ENCODE results near the gene NOTCH2. TPM values are rescaled to one million over a fixed set of nuclear protein-coding genes. Genes with fewer than 3 reads are reported as not detected.

NOTCH2 gene
- total RNA-seq, 8 experiments from 2014 or later = 10.1 to 70.6 (median 28.8) TPM

DNA sequence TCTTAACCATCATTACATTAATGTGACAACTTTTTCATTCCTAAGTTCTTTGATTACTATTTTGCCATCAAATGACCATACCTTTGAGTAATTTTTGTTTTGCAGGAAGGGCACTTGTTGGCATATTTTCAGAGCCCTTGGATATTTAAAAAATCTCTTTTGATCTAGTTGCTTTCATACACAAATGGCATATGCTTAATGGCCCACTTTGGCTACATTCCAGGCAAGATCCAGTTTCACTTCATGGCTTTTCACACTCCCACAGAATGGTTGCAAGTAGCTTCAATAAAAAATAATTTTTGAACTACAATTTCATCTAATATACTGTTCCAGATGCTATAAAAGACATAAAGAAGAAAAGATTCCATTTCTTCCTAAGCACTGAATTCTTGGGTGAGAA lies 191.3 kb downstream of the NOTCH2 start:
- in situ Hi-C loops (cut with MboI; ENCODE audit: low pct_unique_long_range_greater_than_20kb in 2 of 9, low sequenced_read_pairs in 9 of 9, unreplicated experiment in 9 of 9) = no loop called here
- no peak overlapping the region for H3K4me3 ChIP-seq
- ATAC-seq (replicated peaks in 6 of 8) = no peak
- peaks cover 4 to 5% of the 10 kb centered on the region in 2 donors for H3K4me1 ChIP-seq (replicated peaks in 1 of 2)
- H3K27ac ChIP-seq = no peak overlapping the region

DNA sequence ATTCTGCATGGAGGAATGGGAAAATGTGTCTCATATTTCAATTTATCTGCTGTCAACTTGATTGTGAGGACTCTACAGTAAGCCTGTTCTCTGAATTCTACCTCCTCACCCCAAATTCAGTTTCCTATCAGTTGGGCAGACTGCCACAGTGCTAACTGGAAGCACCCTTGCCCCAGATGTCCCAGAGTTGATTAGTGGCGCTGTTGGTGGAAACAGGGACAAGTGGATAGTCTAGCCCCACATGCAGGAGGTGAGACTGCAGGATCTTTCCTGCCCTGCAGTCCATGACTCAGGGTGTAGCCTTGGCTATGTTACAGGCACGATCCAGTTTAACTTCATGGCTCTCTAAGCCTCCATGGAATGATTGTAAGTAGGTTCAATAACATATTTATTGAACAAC lies 195.3 kb downstream of the NOTCH2 start:
- Histone ChIP-seq H3K4me1 (replicated peaks in 1 of 2) (peaks cover 0 to 5% of the 10 kb centered on the region in 2 donors), H3K4me3 (no peak overlapping the region), H3K27ac (no peak overlapping the region)
- 50 to 90% (median 70%) methylated on average over 1 to 2 of the region's 2 CpGs; no CpG with 5 or more reads in 3 of the 10 experiments for WGBS, 10 experiments
- no peak for ATAC-seq (replicated peaks in 6 of 8)
- in situ Hi-C loops (cut with MboI; ENCODE audit: low pct_unique_long_range_greater_than_20kb in 2 of 9, low sequenced_read_pairs in 9 of 9, unreplicated experiment in 9 of 9) = no loop called here

DNA sequence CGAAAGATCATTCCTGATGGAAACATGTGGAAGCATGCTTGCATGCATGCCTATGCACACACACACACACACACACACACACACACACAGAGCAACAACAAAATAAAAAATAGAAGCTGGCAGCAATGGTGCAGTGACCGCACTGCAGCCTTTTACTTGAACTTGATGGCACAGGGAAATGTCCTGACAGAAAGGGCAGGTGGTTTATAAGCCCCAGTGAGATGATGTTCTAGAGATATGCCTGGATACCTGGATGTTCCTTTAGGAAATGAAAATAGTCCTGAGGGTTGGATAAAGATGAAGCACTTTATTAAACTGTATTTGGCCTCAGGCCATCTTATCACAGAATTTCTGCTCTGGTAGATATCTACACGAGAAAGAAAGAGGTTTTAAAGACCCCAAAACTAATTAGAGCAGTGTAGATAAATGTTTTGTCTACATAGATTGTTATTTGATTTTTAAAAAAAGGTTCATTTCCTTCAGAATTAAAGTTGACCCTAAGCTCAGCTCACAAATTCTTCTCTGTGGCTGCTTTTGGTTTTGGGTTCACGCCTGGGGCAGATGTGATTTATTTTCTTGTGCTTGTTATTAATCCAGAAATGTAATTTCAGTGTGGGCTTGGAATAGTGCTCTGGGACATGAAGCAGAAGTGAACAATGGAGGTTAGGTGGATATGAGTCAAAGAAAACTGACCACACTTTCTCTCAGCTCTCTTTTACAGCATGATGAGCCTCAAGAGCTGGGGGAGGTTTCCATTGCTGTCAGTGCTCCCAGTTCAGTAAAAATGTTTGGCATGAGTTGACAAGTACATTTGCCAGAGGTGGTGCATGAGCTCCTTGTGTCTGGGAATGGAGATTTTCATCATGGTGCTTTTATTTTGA lies 196.1 kb downstream of the NOTCH2 start:
- ATAC-seq (replicated peaks in 6 of 8) = peak in 1 of 8 experiments; percentile 42
- in situ Hi-C loops (cut with MboI; ENCODE audit: low pct_unique_long_range_greater_than_20kb in 2 of 9, low sequenced_read_pairs in 9 of 9, unreplicated experiment in 9 of 9) = no loop called here

DNA sequence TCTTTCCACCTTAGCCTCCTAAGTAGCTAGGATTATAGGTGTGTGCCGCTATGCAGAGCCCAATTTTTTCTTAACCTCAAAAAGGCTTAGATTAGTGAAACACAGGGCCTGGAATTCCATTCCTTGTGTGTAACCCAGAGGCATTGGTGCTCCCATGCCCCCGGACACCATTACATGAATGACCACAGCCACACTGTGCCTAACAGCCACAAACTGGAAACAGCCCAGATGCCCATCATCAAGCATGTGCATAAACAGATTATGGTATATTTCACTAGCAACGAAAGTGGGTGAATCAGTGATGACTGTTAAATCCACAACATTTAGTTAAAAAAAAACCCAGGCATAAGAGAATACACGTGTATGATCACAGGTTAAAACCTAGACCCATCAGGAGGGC lies 197.6 kb downstream of the NOTCH2 start:
- Histone ChIP-seq H3K4me1 (replicated peaks in 1 of 2) (peaks cover 0 to 5% of the 10 kb centered on the region in 2 donors), H3K27ac (no peak overlapping the region), H3K4me3 (no peak overlapping the region)
- ATAC-seq (replicated peaks in 6 of 8) = no peak
- 33 to 100% (median 93%) methylated on average over 1 to 4 of the region's 4 CpGs; no CpG with 5 or more reads in 1 of the 10 experiments for WGBS, 10 experiments
- in situ Hi-C loops (cut with MboI; ENCODE audit: low pct_unique_long_range_greater_than_20kb in 2 of 9, low sequenced_read_pairs in 9 of 9, unreplicated experiment in 9 of 9) = no loop called here

More for the DNA sequence above, 196.1 kb downstream of the NOTCH2 start:
- no peak overlapping the region for H3K27ac ChIP-seq
- H3K4me3 ChIP-seq = no peak overlapping the region
- H3K4me1 ChIP-seq (replicated peaks in 1 of 2) = peaks cover 0 to 5% of the 10 kb centered on the region in 2 donors
- WGBS, 10 experiments = 17 to 88% (median 65%) methylated on average over 1 to 4 of the region's 4 CpGs; no CpG with 5 or more reads in 1 of the 10 experiments

DNA sequence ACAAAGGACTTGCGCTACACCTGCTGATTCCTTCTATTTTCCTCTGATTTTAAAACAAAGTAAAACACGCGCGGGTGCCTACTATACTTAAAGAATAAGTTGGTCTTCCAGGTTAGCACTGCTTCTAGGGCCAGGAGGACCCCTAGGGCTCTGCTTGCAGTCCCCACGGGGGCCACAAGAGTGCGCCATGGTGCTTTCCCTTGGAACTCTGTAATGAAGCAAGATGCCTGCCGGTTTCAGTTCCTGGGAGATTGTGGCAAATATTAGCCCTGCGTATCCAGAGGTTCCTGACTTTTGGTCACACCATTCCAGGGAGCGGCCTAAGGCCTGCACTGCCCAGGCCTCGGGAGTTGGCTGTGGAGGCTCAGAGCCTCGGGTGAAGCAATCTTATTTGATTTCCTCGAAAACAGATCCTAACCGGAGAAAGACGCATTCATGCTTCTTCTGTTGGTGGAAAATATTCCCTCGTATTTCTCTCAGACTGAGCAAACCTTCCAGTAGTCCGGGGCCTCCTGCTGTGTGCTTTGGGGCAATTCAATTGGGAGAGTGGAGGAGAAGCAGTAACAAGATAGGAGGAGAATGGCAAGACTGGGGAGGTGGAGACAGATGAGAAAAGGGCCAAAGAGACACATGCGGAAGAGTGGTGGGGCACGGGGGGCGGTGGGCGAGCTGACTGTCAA lies 198.4 kb downstream of the NOTCH2 start:
- ATAC-seq (replicated peaks in 6 of 8) = peak; percentile 77 to 99 (median 87)
- WGBS, 10 experiments = 0 to 55% (median 30%) methylated on average over 2 to 20 of the region's 20 CpGs; no CpG with 5 or more reads in 1 of the 10 experiments
- Histone ChIP-seq H3K4me1 (replicated peaks in 1 of 2) (peaks cover 0 to 5% of the 10 kb centered on the region in 2 donors), H3K4me3 (no peak overlapping the region), H3K27ac (no peak overlapping the region)
- in situ Hi-C loops (cut with MboI; ENCODE audit: low pct_unique_long_range_greater_than_20kb in 2 of 9, low sequenced_read_pairs in 9 of 9, unreplicated experiment in 9 of 9) = no loop called here

DNA sequence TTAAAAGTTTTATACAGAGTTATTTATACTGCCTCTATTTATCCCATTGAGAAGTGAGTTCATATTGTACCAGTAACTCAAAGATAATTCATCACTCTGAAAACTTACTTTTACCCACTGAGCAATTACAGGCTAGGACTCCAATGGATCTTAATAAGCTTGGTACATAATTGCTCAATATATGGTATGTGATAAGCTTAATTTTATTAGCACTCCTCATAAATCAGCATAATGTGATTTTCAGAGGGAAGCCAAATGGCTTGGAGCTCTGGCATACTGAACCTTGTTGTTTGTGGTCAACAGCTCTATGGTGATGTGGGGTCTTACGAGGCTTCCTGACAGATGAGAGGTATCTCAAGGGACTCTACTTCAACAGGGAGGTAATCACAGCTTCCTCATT lies 199.5 kb downstream of the NOTCH2 start:
- peak in 1 of 8 experiments; percentile 52 for ATAC-seq (replicated peaks in 6 of 8)
- no peak overlapping the region for H3K27ac ChIP-seq
- WGBS, 10 experiments = 0 to 100% (median 100%) methylated on average over 1 of the region's 1 CpG; no CpG with 5 or more reads in 5 of the 10 experiments
- H3K4me1 ChIP-seq (replicated peaks in 1 of 2) = peaks cover 0 to 5% of the 10 kb centered on the region in 2 donors
- H3K4me3 ChIP-seq = no peak overlapping the region
- in situ Hi-C loops (cut with MboI; ENCODE audit: low pct_unique_long_range_greater_than_20kb in 2 of 9, low sequenced_read_pairs in 9 of 9, unreplicated experiment in 9 of 9) = no loop called here

DNA sequence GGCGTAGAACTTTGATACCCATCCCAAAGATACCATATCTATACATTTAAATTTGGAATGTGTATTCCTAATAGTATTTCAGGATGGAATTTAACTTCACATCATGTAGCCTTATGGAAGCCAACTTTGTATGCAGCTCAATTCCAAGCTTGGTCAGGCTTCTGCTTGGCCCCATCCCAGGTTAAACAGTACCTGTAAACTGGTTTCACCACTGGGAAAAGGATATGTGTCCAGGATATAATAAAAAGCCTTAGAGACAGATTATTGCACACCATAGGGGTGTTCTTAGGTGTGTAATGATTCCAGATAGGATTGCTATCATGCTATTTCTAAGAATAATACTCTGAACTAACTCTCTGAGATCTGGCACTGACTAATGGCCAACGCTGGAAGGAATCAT lies 201.3 kb downstream of the NOTCH2 start:
- Histone ChIP-seq H3K4me3 (no peak overlapping the region), H3K27ac (no peak overlapping the region), H3K4me1 (replicated peaks in 1 of 2) (no peaks in the 10 kb centered on the region)
- in situ Hi-C loops (cut with MboI; ENCODE audit: low pct_unique_long_range_greater_than_20kb in 2 of 9, low sequenced_read_pairs in 9 of 9, unreplicated experiment in 9 of 9) = no loop called here
- WGBS, 10 experiments = 17 to 100% (median 78%) methylated on average over 1 to 2 of the region's 2 CpGs; no CpG with 5 or more reads in 2 of the 10 experiments
- ATAC-seq (replicated peaks in 6 of 8) = no peak

DNA sequence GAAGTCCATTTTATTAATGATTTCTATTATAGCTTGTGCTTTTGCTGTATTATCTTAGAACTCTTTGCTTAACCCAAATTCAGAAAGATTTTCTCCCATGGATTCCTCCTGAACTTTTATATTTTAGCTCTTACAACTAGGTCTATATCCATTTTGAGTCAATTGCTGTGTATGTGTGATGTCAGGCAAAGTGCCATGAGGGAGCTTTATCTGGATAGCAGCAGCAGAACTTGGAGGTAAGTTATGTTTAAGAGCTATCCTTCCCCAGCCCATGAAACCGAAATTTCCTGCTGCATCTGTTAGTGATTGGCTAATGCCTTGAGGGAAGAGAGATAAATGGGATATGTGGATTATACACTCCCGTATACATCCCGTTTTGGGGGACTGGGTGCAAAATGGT lies 203.0 kb downstream of the NOTCH2 start:
- Histone ChIP-seq H3K4me1 (replicated peaks in 1 of 2) (no peaks in the 10 kb centered on the region), H3K4me3 (no peak overlapping the region), H3K27ac (no peak overlapping the region)
- WGBS, 10 experiments = 8 to 92% (median 69%) methylated on average over 2 to 3 of the region's 3 CpGs; no CpG with 5 or more reads in 3 of the 10 experiments
- ATAC-seq (replicated peaks in 6 of 8) = no peak
- in situ Hi-C loops (cut with MboI; ENCODE audit: low pct_unique_long_range_greater_than_20kb in 2 of 9, low sequenced_read_pairs in 9 of 9, unreplicated experiment in 9 of 9) = no loop called here

DNA sequence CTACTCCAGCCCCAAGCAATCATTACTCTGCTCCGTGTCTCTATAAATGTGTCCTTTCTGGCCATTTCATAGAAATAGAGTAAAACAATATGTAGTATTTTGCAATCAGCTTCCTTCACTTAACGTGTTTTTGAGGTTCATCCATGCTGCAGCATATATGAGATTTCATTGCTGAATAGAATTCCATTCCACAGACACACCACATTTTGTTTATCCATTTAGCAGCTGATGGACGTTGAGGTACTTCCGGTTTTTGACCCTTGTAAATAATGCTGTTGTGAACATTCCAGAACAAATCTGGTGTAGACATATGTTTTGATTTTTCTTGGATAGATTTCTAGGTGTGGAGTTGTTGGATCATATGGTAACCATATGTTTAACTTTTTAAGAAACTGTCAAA lies 203.8 kb downstream of the NOTCH2 start:
- 0 to 100% (median 57%) methylated on average over 1 to 4 of the region's 4 CpGs for WGBS, 10 experiments
- H3K27ac ChIP-seq = no peak overlapping the region
- in situ Hi-C loops (cut with MboI; ENCODE audit: low pct_unique_long_range_greater_than_20kb in 2 of 9, low sequenced_read_pairs in 9 of 9, unreplicated experiment in 9 of 9) = no loop called here
- no peaks in the 10 kb centered on the region for H3K4me1 ChIP-seq (replicated peaks in 1 of 2)
- no peak for ATAC-seq (replicated peaks in 6 of 8)
- no peak overlapping the region for H3K4me3 ChIP-seq

DNA sequence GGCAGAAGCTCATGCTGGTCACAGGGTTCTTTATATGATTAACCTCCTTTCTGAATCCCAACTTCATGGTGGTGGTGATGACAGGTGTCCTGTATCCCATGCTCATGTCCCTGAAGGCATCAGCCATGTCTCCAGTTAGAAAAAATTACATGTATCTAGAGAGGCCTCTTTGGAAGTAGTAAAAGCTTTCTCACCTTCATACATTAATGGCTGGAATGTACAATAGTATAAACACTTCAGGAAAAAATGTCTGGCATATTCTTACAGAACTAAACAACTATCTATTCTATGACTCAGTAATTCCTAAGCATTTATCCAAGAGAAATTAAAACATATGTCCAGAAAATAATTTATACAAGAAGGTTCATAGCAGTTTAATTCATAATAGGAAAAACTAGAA lies 207.2 kb downstream of the NOTCH2 start:
- in situ Hi-C loops (cut with MboI; ENCODE audit: low pct_unique_long_range_greater_than_20kb in 2 of 9, low sequenced_read_pairs in 9 of 9, unreplicated experiment in 9 of 9) = no loop called here
- Histone ChIP-seq H3K4me3 (no peak overlapping the region), H3K27ac (no peak overlapping the region), H3K4me1 (replicated peaks in 1 of 2) (no peaks in the 10 kb centered on the region)
- no peak for ATAC-seq (replicated peaks in 6 of 8)

Other genes starting within 250 kb of the NOTCH2 start
- under 1 TPM in 5 of 8 experiments, not detected in 3; 0.05 to 0.43 (median 0.15) TPM for gene ADAM30, start 173.1 kb downstream of the NOTCH2 start, total RNA-seq
- gene SEC22B, start 106.9 kb upstream of the NOTCH2 start, total RNA-seq = 10 to 100 TPM; 36.9 to 88.8 (median 44.3) TPM